ENCODE data around the gene CFAP99.

- TF ChIP-seq YY1 (IDR thresholded peaks at IDR 0.05; ENCODE audit: insufficient read depth, insufficient read length), result no peak
- no peak for TF ChIP-seq ZNF274 (IDR thresholded peaks at IDR 0.05; ENCODE audit: low read depth, low read length)
Measured at GRCh38 chr4:2373532-2373931, 45.2 kb upstream of the CFAP99 start.

All from NT2/D1 (cell line).